Activated CD4-positive, alpha-beta T cell treated with anti-CD3 and anti-CD28 coated beads, Interleukin-2, Interleukin-6, amounts not matched to agents 100 ng/mL and 50 ng/mL, durations not matched to agents 16 hours and 8 hours (primary cell): ENCODE results near the gene GPC5.
"Not testable (repeated sequence)": the region's sequence is repeated elsewhere in the genome, so short reads cannot be mapped to it uniquely, and the experiment has no call there.

Experiments
- DNase-seq: peaks from one replicate; pipeline ENCODE4 v3.0.0-alpha.2; 2020

Gene GPC5

GRCh38 chr13:92429231-92429630 lies 1030.8 kb downstream of the GPC5 start:
- DNase-seq, result no peak

- DNase-seq, result no peak
Measured at GRCh38 chr13:92433386-92433785, 1035.0 kb downstream of the GPC5 start.

GRCh38 chr13:92433963-92434362 lies 1035.5 kb downstream of the GPC5 start:
- DNase-seq, result no peak

GRCh38 chr13:92436924-92437323 lies 1038.5 kb downstream of the GPC5 start:
- DNase-seq, result no peak

GRCh38 chr13:92444244-92444643 lies 1045.8 kb downstream of the GPC5 start:
- DNase-seq, result no peak

- DNase-seq, result no peak
Measured at GRCh38 chr13:92451060-92451459, 1052.6 kb downstream of the GPC5 start.

- DNase-seq, result no peak
Measured at GRCh38 chr13:92452840-92453239, 1054.4 kb downstream of the GPC5 start.

- no peak for DNase-seq
Measured at GRCh38 chr13:92459306-92459705, 1060.9 kb downstream of the GPC5 start.

GRCh38 chr13:92460479-92460878 lies 1062.1 kb downstream of the GPC5 start:
- no peak for DNase-seq

- no peak for DNase-seq
Measured at GRCh38 chr13:92461402-92461801, 1063.0 kb downstream of the GPC5 start.

- no peak for DNase-seq
Measured at GRCh38 chr13:92461831-92462230, 1063.4 kb downstream of the GPC5 start.

GRCh38 chr13:92463134-92463533 lies 1064.7 kb downstream of the GPC5 start:
- no peak for DNase-seq

- no peak for DNase-seq
Measured at GRCh38 chr13:92473765-92474475, 1075.5 kb downstream of the GPC5 start.

- DNase-seq, result no peak
Measured at GRCh38 chr13:92480387-92480786, 1082.0 kb downstream of the GPC5 start.

- not testable (repeated sequence) for DNase-seq
Measured at GRCh38 chr13:92482790-92483189, 1084.4 kb downstream of the GPC5 start.

GRCh38 chr13:92483894-92484293 lies 1085.5 kb downstream of the GPC5 start:
- no peak for DNase-seq

- no peak for DNase-seq
Measured at GRCh38 chr13:92487238-92487637, 1088.8 kb downstream of the GPC5 start.

GRCh38 chr13:92488249-92488852 lies 1089.9 kb downstream of the GPC5 start:
- no peak for DNase-seq

- no peak for DNase-seq
Measured at GRCh38 chr13:92491839-92492238, 1093.4 kb downstream of the GPC5 start.

GRCh38 chr13:92494915-92495314 lies 1096.5 kb downstream of the GPC5 start:
- no peak for DNase-seq

- DNase-seq, result no peak
Measured at GRCh38 chr13:92500192-92500591, 1101.8 kb downstream of the GPC5 start.

- DNase-seq, result no peak
Measured at GRCh38 chr13:92510416-92510815, 1112.0 kb downstream of the GPC5 start.

- DNase-seq, result no peak
Measured at GRCh38 chr13:92512852-92513251, 1114.4 kb downstream of the GPC5 start.

- DNase-seq, result no peak
Measured at GRCh38 chr13:92513672-92514071, 1115.3 kb downstream of the GPC5 start.
